K562 (cell line): Measurements from ENCODE around the gene NXT1. TPM values are rescaled to one million over a fixed set of nuclear protein-coding genes. Genes with fewer than 3 reads are reported as not detected.

ENCODE experiments used
- CREBBP ChIP-seq: IDR thresholded peaks from one replicate; pipeline ENCODE4 v1.6.1; 2012; ENCODE audit warnings: low read depth, mild to moderate bottlenecking, control low read depth, inconsistent platforms, low read length
- HDAC1 ChIP-seq, 2 experiments: fragments of 450-650 bp; IDR thresholded peaks; 2 replicates each; pipeline ENCODE4 v1.6.1; 2016 to 2017; ENCODE audit warnings: inconsistent platforms in 1 of 2, mild to moderate bottlenecking in 1 of 2, moderate library complexity in 1 of 2
- L3MBTL2 ChIP-seq: fragments of 450-650 bp; IDR thresholded peaks from 2 replicates; pipeline ENCODE4 v1.6.1; 2016; ENCODE audit warnings: mild to moderate bottlenecking, moderate library complexity
- MTA1 ChIP-seq: fragments of 450-650 bp; IDR thresholded peaks from 2 replicates; pipeline ENCODE4 v1.6.1; 2017; ENCODE audit warnings: borderline replicate concordance
- SLC30A9 ChIP-seq: fragments of 250-450 bp; sonication (Bioruptor Pico); IDR thresholded peaks from 2 replicates; pipeline ENCODE4 v1.8.0; 2022; ENCODE audit warnings: mild to moderate bottlenecking, moderate library complexity
- SMARCB1 ChIP-seq: IDR thresholded peaks from 2 replicates; pipeline ENCODE4 v1.6.1; 2011; ENCODE audit warnings: improper control_type of control experiment, low read depth; ENCODE audit not compliant: insufficient read length
- TAL1 ChIP-seq: fragments of 450-650 bp; IDR thresholded peaks from 2 replicates; pipeline ENCODE4 v1.6.1; 2016; ENCODE audit warnings: mild to moderate bottlenecking
- TFAM ChIP-seq: fragments of 250-450 bp; sonication (Bioruptor Pico); conservative IDR thresholded peaks from 2 replicates; pipeline ENCODE4 v1.5.0; 2021; ENCODE audit warnings: mild to moderate bottlenecking, moderate library complexity
- WHSC1 ChIP-seq: IDR thresholded peaks from one replicate; pipeline ENCODE4 v1.6.1; 2012; ENCODE audit warnings: low read length, control low read depth, inconsistent platforms
- ZNF133 ChIP-seq: fragments of 250-450 bp; sonication (Bioruptor Pico); IDR thresholded peaks from 2 replicates; pipeline ENCODE4 v1.4.0; 2020; ENCODE audit warnings: mild to moderate bottlenecking
- ZNF274 ChIP-seq: IDR thresholded peaks from 2 replicates; pipeline ENCODE4 v1.6.1; 2011; ENCODE audit warnings: low read depth, mild to moderate bottlenecking, low read length, moderate library complexity, borderline replicate concordance
- polyA plus RNA-seq, 8 experiments: library from polyadenylated mRNA; depleted of rRNA in 4 of 8; stranded (reverse) in 5 of 8; unstranded in 3 of 8; fragments of >200 nt; fragmentation: Nextera tagmentation in 2 of 8; fragmentation: Illumina TruSeq in 1 of 8; extraction: Ambion mirVana in 2 of 8; extraction: Trizol in 1 of 8; gene quantifications; 2 replicates each; pipeline versions ENCODE4 v1.2.1 to v1.2.3, GENCODE V29; 2011 to 2014; ENCODE audit warnings: inconsistent platforms in 1 of 8, missing spikeins in 1 of 8
- total RNA-seq, 7 experiments: library from RNA; depleted of rRNA in 6 of 7; stranded (reverse); fragments of >200 nt in 6 of 7; fragmentation: Illumina TruSeq in 2 of 7; extraction: Trizol in 2 of 7; gene quantifications; 2 replicates each; pipeline versions ENCODE4 v1.2.1 to v1.2.3, GENCODE V29; 2011 to 2021; ENCODE audit warnings: low replicate concordance in 1 of 7
- TF ChIP-seq, protein P1 (sequence below): fragments of 250-450 bp; sonication (Bioruptor Pico); IDR thresholded peaks from 2 replicates; pipeline ENCODE4 v1.4.0; 2020; ENCODE audit warnings: mild to moderate bottlenecking, moderate library complexity
- TF ChIP-seq, protein P2 (sequence below): fragments of 450-650 bp; IDR thresholded peaks from 2 replicates; pipeline ENCODE4 v1.6.1; 2018; ENCODE audit warnings: mild to moderate bottlenecking, low read depth; ENCODE audit not compliant: partially characterized antibody
- TF ChIP-seq, protein P3 (sequence below): sonication (generic); formaldehyde crosslinking; IDR thresholded peaks from 2 replicates; pipeline ENCODE4 v1.8.1; 2023; ENCODE audit warnings: mild to moderate bottlenecking, missing genetic modification reagents
- TF ChIP-seq, protein P4 (sequence below): fragments of 450-650 bp; formaldehyde crosslinking; IDR thresholded peaks from 2 replicates; pipeline ENCODE4 v1.4.0; 2022; ENCODE audit warnings: missing genetic modification characterization
- TF ChIP-seq, protein P5 (sequence below): IDR thresholded peaks from 2 replicates; pipeline ENCODE4 v1.6.1; 2011; ENCODE audit warnings: borderline replicate concordance, low read depth, mild to moderate bottlenecking, moderate library complexity, low read length; ENCODE audit not compliant: insufficient read depth, poor library complexity, severe bottlenecking

The NXT1 gene
- total and polyA plus RNA-seq, 9 of the 15 experiments (the other 6 are each of a cell fraction or from before 2014, with no cell fraction given) = 7.7 to 50.9 (median 35.6) TPM

DNA sequence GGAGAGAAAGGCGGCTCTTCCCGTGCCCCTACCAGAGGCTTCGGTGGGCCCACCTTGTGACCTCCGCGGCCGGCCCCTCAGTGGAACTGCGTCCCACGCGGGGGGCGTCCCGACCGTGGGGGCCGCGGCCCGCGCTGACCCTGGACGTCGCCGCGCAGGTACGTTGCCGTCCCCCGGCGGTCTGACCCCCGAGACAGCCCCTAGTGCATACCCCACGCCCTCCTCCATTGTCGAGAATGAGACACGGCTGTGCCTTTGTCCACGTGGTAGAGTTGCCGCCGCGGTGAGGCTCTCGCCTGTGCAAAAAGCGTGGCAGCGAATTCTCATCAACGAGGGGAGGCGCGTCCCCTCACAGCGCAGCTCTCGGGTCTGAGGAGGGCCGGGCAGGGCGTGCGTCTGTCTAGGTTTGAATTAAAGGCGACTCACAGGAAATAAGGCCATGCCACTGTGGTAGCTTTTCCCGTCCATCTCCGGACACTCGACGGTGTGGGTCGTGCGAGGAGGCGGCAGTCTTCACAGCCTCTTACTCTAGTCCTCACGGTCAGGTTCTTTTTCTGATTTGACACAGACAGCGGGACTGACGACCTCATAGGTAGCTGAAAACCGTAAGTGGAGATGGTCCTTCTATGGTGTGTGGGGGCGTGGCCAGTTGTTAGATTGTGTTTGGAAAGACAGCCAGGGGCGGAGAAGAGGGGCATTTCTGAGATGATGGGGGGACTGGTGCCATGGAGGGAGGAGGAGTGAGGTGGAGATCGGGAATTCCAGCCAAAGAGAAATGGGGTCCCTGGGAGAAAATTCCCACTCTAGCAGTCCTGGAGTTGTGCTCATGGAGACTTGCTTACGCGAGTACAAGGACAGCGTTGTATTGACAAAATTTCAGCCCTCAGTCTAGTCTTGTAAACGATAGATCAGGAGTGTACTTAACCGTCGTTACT lies 580 bp downstream of the NXT1 start (continued):
- TF ChIP-seq, protein P1, sequence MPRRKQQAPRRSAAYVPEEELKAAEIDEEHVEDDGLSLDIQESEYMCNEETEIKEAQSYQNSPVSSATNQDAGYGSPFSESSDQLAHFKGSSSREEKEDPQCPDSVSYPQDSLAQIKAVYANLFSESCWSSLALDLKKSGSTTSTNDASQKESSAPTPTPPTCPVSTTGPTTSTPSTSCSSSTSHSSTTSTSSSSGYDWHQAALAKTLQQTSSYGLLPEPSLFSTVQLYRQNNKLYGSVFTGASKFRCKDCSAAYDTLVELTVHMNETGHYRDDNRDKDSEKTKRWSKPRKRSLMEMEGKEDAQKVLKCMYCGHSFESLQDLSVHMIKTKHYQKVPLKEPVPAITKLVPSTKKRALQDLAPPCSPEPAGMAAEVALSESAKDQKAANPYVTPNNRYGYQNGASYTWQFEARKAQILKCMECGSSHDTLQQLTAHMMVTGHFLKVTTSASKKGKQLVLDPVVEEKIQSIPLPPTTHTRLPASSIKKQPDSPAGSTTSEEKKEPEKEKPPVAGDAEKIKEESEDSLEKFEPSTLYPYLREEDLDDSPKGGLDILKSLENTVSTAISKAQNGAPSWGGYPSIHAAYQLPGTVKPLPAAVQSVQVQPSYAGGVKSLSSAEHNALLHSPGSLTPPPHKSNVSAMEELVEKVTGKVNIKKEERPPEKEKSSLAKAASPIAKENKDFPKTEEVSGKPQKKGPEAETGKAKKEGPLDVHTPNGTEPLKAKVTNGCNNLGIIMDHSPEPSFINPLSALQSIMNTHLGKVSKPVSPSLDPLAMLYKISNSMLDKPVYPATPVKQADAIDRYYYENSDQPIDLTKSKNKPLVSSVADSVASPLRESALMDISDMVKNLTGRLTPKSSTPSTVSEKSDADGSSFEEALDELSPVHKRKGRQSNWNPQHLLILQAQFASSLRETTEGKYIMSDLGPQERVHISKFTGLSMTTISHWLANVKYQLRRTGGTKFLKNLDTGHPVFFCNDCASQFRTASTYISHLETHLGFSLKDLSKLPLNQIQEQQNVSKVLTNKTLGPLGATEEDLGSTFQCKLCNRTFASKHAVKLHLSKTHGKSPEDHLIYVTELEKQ (CRISPR knock-in tag) = no peak
- TF ChIP-seq ZNF133 = no peak
- TF ChIP-seq, protein P2, sequence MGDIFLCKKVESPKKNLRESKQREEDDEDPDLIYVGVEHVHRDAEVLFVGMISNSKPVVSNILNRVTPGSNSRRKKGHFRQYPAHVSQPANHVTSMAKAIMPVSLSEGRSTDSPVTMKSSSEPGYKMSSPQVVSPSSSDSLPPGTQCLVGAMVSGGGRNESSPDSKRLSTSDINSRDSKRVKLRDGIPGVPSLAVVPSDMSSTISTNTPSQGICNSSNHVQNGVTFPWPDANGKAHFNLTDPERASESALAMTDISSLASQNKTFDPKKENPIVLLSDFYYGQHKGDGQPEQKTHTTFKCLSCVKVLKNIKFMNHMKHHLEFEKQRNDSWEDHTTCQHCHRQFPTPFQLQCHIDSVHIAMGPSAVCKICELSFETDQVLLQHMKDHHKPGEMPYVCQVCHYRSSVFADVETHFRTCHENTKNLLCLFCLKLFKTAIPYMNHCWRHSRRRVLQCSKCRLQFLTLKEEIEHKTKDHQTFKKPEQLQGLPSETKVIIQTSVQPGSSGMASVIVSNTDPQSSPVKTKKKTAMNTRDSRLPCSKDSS = no peak
- TF ChIP-seq ZNF274 = no peak
- no peak for TF ChIP-seq SLC30A9 (CRISPR knock-in tag)
- TF ChIP-seq, protein P3, sequence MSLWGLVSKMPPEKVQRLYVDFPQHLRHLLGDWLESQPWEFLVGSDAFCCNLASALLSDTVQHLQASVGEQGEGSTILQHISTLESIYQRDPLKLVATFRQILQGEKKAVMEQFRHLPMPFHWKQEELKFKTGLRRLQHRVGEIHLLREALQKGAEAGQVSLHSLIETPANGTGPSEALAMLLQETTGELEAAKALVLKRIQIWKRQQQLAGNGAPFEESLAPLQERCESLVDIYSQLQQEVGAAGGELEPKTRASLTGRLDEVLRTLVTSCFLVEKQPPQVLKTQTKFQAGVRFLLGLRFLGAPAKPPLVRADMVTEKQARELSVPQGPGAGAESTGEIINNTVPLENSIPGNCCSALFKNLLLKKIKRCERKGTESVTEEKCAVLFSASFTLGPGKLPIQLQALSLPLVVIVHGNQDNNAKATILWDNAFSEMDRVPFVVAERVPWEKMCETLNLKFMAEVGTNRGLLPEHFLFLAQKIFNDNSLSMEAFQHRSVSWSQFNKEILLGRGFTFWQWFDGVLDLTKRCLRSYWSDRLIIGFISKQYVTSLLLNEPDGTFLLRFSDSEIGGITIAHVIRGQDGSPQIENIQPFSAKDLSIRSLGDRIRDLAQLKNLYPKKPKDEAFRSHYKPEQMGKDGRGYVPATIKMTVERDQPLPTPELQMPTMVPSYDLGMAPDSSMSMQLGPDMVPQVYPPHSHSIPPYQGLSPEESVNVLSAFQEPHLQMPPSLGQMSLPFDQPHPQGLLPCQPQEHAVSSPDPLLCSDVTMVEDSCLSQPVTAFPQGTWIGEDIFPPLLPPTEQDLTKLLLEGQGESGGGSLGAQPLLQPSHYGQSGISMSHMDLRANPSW (CRISPR knock-in tag) = no peak
- no peak for TF ChIP-seq WHSC1
- TF ChIP-seq, protein P4, sequence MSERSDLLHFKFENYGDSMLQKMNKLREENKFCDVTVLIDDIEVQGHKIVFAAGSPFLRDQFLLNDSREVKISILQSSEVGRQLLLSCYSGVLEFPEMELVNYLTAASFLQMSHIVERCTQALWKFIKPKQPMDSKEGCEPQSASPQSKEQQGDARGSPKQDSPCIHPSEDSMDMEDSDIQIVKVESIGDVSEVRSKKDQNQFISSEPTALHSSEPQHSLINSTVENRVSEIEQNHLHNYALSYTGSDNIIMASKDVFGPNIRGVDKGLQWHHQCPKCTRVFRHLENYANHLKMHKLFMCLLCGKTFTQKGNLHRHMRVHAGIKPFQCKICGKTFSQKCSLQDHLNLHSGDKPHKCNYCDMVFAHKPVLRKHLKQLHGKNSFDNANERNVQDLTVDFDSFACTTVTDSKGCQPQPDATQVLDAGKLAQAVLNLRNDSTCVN (CRISPR knock-in tag) = no peak
- no peak for TF ChIP-seq SMARCB1
- TF ChIP-seq, protein P5, sequence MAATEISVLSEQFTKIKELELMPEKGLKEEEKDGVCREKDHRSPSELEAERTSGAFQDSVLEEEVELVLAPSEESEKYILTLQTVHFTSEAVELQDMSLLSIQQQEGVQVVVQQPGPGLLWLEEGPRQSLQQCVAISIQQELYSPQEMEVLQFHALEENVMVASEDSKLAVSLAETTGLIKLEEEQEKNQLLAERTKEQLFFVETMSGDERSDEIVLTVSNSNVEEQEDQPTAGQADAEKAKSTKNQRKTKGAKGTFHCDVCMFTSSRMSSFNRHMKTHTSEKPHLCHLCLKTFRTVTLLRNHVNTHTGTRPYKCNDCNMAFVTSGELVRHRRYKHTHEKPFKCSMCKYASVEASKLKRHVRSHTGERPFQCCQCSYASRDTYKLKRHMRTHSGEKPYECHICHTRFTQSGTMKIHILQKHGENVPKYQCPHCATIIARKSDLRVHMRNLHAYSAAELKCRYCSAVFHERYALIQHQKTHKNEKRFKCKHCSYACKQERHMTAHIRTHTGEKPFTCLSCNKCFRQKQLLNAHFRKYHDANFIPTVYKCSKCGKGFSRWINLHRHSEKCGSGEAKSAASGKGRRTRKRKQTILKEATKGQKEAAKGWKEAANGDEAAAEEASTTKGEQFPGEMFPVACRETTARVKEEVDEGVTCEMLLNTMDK = no peak
- no peak for TF ChIP-seq TAL1
- TF ChIP-seq MTA1 = no peak
- peak in 1 of 2 experiments; percentile 58; a peak in 1 of 4 replicates for TF ChIP-seq HDAC1 (IDR thresholded peaks at IDR 0.05)
- TF ChIP-seq TFAM = no peak
- TF ChIP-seq L3MBTL2 = no peak
- no peak for TF ChIP-seq CREBBP
